Heart right ventricle (tissue), 16 donors: Measurements from ENCODE around the gene JAM3. TPM values are rescaled to one million over a fixed set of nuclear protein-coding genes. Genes with fewer than 3 reads are reported as not detected.

ENCODE experiments used
- ATAC-seq, 8 donors: fragments of 200-7000 bp; cut with Tn5 transposase; one replicate each; pipeline ENCODE4 v1.9.1; 2020; ENCODE audit warnings: mild to moderate bottlenecking in 8 of 8, moderate library complexity in 8 of 8, moderate number of reproducible peaks in 1 of 8
- DNase-seq, 2 donors: peaks; one replicate each; pipeline ENCODE4 v3.0.0-alpha.2; 2020
- H3K27ac ChIP-seq, 10 donors: fragments of 200-600 bp; sonication (generic) in 2 of 10; one replicate each; pipeline versions ENCODE4 v1.5.0 to v1.8.0; 2020 to 2022; ENCODE audit warnings: mild to moderate bottlenecking in 3 of 10
- H3K27me3 ChIP-seq, 7 donors: fragments of 200-600 bp; one replicate each; pipeline ENCODE4 v1.8.0; 2021 to 2022; ENCODE audit warnings: mild to moderate bottlenecking in 2 of 7
- H3K36me3 ChIP-seq, 9 donors: fragments of 200-600 bp; sonication (generic) in 1 of 9; one replicate each; pipeline versions ENCODE4 v1.5.0 to v1.8.0; 2020 to 2022; ENCODE audit warnings: mild to moderate bottlenecking in 2 of 9
- H3K4me1 ChIP-seq, 9 donors: fragments of 200-600 bp; sonication (generic) in 1 of 9; one replicate each; pipeline versions ENCODE4 v1.5.0 to v1.8.0; 2020 to 2022; ENCODE audit warnings: mild to moderate bottlenecking in 4 of 9
- H3K4me3 ChIP-seq, 10 donors: fragments of 200-600 bp; sonication (generic) in 2 of 10; one replicate each; pipeline versions ENCODE4 v1.5.0 to v1.8.0; 2020 to 2022; ENCODE audit warnings: mild to moderate bottlenecking in 7 of 10, moderate library complexity in 2 of 10
- H3K9me3 ChIP-seq, 11 donors: fragments of 200-600 bp in 10 of 11; sonication (generic) in 2 of 11; one replicate each; pipeline versions ENCODE4 v1.5.0 to v1.8.0; 2013 to 2022; ENCODE audit warnings: mild to moderate bottlenecking in 2 of 11, control low read depth in 1 of 11, moderate library complexity in 1 of 11
- CTCF ChIP-seq, 9 donors: fragments of 200-600 bp; sonication (generic) in 2 of 9; IDR thresholded peaks; one replicate each; pipeline versions ENCODE4 v1.5.0 to v1.8.0; 2021 to 2022; ENCODE audit warnings: antibody characterized with exemption in 9 of 9, mild to moderate bottlenecking in 5 of 9, moderate library complexity in 1 of 9
- WGBS, 2 donors: extraction: QIAGEN DNeasy Blood & Tissue Kit; methylation state at CpG; one replicate each; pipeline ENCODE4 v1.1.7; 2013; ENCODE audit warnings: inconsistent platforms in 1 of 2; 5-methylcytosine and 5-hydroxymethylcytosine counted together
- intact Hi-C, 10 donors: fragments of 100-400 bp; cut with DNase I; formaldehyde crosslinking; loops; one replicate each; pipeline versions ENCODE4 v1.11.1 to v1.14.2; 2022
- polyA plus RNA-seq, 2 donors: library from polyadenylated mRNA; stranded (reverse); fragments of 200-250 nt; gene quantifications; one replicate each; pipeline ENCODE4 v1.2.3, GENCODE V29; 2013
- total RNA-seq, 10 donors: library from RNA; stranded (reverse); fragmentation: NEBNext Ultra II Directional in 3 of 10; extraction: Animal tissue kit (Norgen Biotek cat#: 25700) in 3 of 10; gene quantifications; one replicate each; pipeline versions ENCODE4 v1.2.1 to v1.2.4, GENCODE V29; 2021 to 2023
- donor health status: Arrhythmogenic right ventricular cardiomyopathy.
- donor health status: ischemic (EF 13 %, LVEDD 7.1; RV severe dilation, severe dysfunction).
- donor health status: healthy with polysubstance abuse.
- donor health status: DM: no; HTN: yes; CAD: no.
- donor health status: DM: no; HTN: no; CAD: no.
- donor health status: ischemic (EF 25% LVEDD 6.9; RV normal size, moderate dysfunction).
- donor health status: ischemic (EF 25% LVEDD 5.7; RV mildly dilated, moderate dysfunction).
- donor health status: healthy.
- donor health status: DM: yes; HTN: yes; CAD: no.
- donor health status: Ischemic cardiomyopathy.
- donor health status: ischemic (EF 35%, LVEDD 5.7; RV mildly dilated, moderate dysfunction).
- donor health status: nonischemic (EF 11% LVEDD 7.7; RV severe dilation, severe dysfunction).
- donor health status: DM: yes; HTN: yes; CAD: no.
- donor health status: PGD.
- donor health status: ischemic (EF 29% LVEDD 5.4; RV normal size, mild dysfunction).
- donor health status: nonischemic (EF 23%, LVEDD 6.1; RV moderate dilation, normal function).

Gene JAM3
- total and polyA plus RNA-seq, 12 donors = 12.7 to 55.4 (median 29.0) TPM

- intact Hi-C loops = loop anchor here in 3 of 10 donors (5.0 kb wide), 4 partner anchors 72 to 112 kb away; partner anchors contain the start of gene IGSF9B (in 2 of the 3)
- DNase-seq (peak in 1 of 2 donors; percentile 48), ATAC-seq (peak in 4 of 8 donors; percentile 28 to 52 (median 44))
- Histone ChIP-seq H3K4me1 (peaks cover 17 to 77% (median 53%) of the 10 kb centered on the region in 9 donors), H3K27me3 (peaks cover 0 to 17% (median 0%) of the 10 kb centered on the region in 7 donors), H3K27ac (peak overlapping the region in 6 of 10 donors; percentile 8 to 57 (median 53)), H3K36me3 (no peaks in the 10 kb centered on the region), H3K4me3 (peak overlapping the region in 1 of 10 donors; percentile 14), H3K9me3 (no peaks in the 10 kb centered on the region)
- TF ChIP-seq CTCF (IDR thresholded peaks at IDR 0.05) = no peak
- WGBS, 2 donors = 31 to 38% methylated on average over 10 of the region's 10 CpGs
These were observed 29.9 kb upstream of the JAM3 start for GRCh38 chr11:134038897-134039470.

GRCh38 chr11:134039726-134040385, 29.0 kb upstream of the JAM3 start:
- WGBS, 2 donors = 86% methylated on average over 18 of the region's 18 CpGs

GRCh38 chr11:134040386-134041302, 28.2 kb upstream of the JAM3 start:
- peaks cover 15 to 60% (median 41%) of the 10 kb centered on the region in 9 donors for H3K4me1 ChIP-seq
- DNase-seq (no peak), ATAC-seq (no peak)
- peak overlapping the region in 3 of 10 donors; percentile 13 to 21 (median 15) for H3K27ac ChIP-seq
- 74 to 80% methylated on average over 20 of the region's 20 CpGs for WGBS, 2 donors
- no peaks in the 10 kb centered on the region for H3K9me3 ChIP-seq
- no peak for TF ChIP-seq CTCF (IDR thresholded peaks at IDR 0.05)
- no peaks in the 10 kb centered on the region for H3K36me3 ChIP-seq
- H3K4me3 ChIP-seq = no peak overlapping the region
- intact Hi-C loops = loop anchor here in 4 of 10 donors (5.0 to 10.0 kb wide), 4 partner anchors 76 to 214 kb away; partner anchors contain the start of genes ACAD8 (in 1 of the 4) and THYN1 (in 1 of the 4)
- peaks cover 0 to 17% (median 0%) of the 10 kb centered on the region in 7 donors for H3K27me3 ChIP-seq

More at GRCh38 chr11:134039726-134040385, 29.0 kb upstream of the JAM3 start:
- no peak overlapping the region for H3K4me3 ChIP-seq
- peaks cover 0 to 17% (median 0%) of the 10 kb centered on the region in 7 donors for H3K27me3 ChIP-seq
- H3K36me3 ChIP-seq = no peaks in the 10 kb centered on the region
- intact Hi-C loops = loop anchor here in 6 of 10 donors (5.0 to 10.0 kb wide), 7 partner anchors 73 to 215 kb away; partner anchors contain the start of genes IGSF9B (in 2 of the 6), ACAD8 (in 1 of the 6) and THYN1 (in 1 of the 6)
- no peak for TF ChIP-seq CTCF (IDR thresholded peaks at IDR 0.05)
- peak overlapping the region in 5 of 10 donors; percentile 13 to 57 (median 53) for H3K27ac ChIP-seq
- ATAC-seq = no peak
- DNase-seq = no peak
- H3K9me3 ChIP-seq = no peaks in the 10 kb centered on the region
- H3K4me1 ChIP-seq = peaks cover 15 to 68% (median 45%) of the 10 kb centered on the region in 9 donors
